Panc1 (cell line): ENCODE results near the gene APOE. TPM values are rescaled to one million over a fixed set of nuclear protein-coding genes. Genes with fewer than 3 reads are reported as not detected.

ENCODE experiments used
- ATAC-seq: fragments of 200-7000 bp; cut with Tn5 transposase; 2 replicates; pipeline ENCODE4 v1.9.1; 2020; ENCODE audit warnings: mild to moderate bottlenecking, moderate library complexity
- BruUV-seq: library from RNA; stranded (reverse); fragments of 400-500 nt; replicated peaks from 2 replicates; lab custom pipeline; 2021; lab: Mats Ljungman, UMichigan
- CTCF ChIA-PET: fragments of 300-600 bp; sonication (Branson Sonifier 250); formaldehyde crosslinking; loops from one replicate; lab custom pipeline; 2022; ENCODE audit warnings: antibody characterized with exemption; lab: Charles Lee
- POLR2A ChIA-PET: fragments of 300-600 bp; sonication (Branson Sonifier 250); formaldehyde crosslinking; loops from one replicate; lab custom pipeline; 2022; ENCODE audit warnings: antibody characterized with exemption; lab: Charles Lee
- DNase-seq: peaks from one replicate; pipeline ENCODE4 v3.0.0-alpha.2; 2010; ENCODE audit warnings: low read depth, low spot score
- H3K27ac ChIP-seq: 2 replicates; pipeline ENCODE4 v1.5.1; 2011; ENCODE audit warnings: mild to moderate bottlenecking, low read length, inconsistent platforms
- H3K27me3 ChIP-seq: fragments of 200-500 bp; sonication (Bioruptor generic); 2 replicates; pipeline ENCODE4 v1.6.0; 2014; ENCODE audit warnings: low read length, inconsistent platforms; ENCODE audit not compliant: control insufficient read depth, insufficient read depth
- H3K36me3 ChIP-seq: fragments of 200-500 bp; sonication (Bioruptor generic); 2 replicates; pipeline ENCODE4 v1.5.1; 2014; ENCODE audit warnings: inconsistent platforms, mild to moderate bottlenecking, low read length, moderate library complexity; ENCODE audit not compliant: control insufficient read depth, insufficient read depth
- H3K4me1 ChIP-seq: 2 replicates; pipeline ENCODE4 v1.5.1; 2011; ENCODE audit warnings: inconsistent platforms, mild to moderate bottlenecking, low read length, moderate library complexity; ENCODE audit not compliant: control insufficient read depth, insufficient read depth
- H3K4me3 ChIP-seq, 2 experiments: 2 replicates each; pipeline ENCODE4 v1.5.1; 2011 to 2012; ENCODE audit warnings: low read depth in 2 of 2, low read length in 2 of 2, mild to moderate bottlenecking in 2 of 2, inconsistent platforms in 1 of 2, moderate library complexity in 1 of 2
- H3K9me3 ChIP-seq: fragments of 200-500 bp; sonication (Bioruptor generic); 2 replicates; pipeline ENCODE4 v1.5.1; 2014; ENCODE audit warnings: low read depth, mild to moderate bottlenecking, inconsistent platforms, low read length, moderate library complexity; ENCODE audit not compliant: control insufficient read depth, insufficient read depth
- CTCF ChIP-seq: fragments of 450-650 bp; IDR thresholded peaks from 2 replicates; pipeline ENCODE4 v1.5.1; 2017; ENCODE audit warnings: mild to moderate bottlenecking
- POLR2AphosphoS5 ChIP-seq: IDR thresholded peaks from 2 replicates; pipeline ENCODE4 v1.6.1; 2012; ENCODE audit warnings: mild to moderate bottlenecking, low read depth, low read length, moderate library complexity
- REST ChIP-seq, 2 experiments: IDR thresholded peaks; 2 replicates each; pipeline ENCODE4 v1.6.1; 2011 to 2012; ENCODE audit warnings: low read depth in 2 of 2, control low read depth in 1 of 2, low read length in 1 of 2, mild to moderate bottlenecking in 1 of 2, moderate library complexity in 1 of 2; ENCODE audit not compliant: insufficient read depth in 1 of 2
- SIN3A ChIP-seq: IDR thresholded peaks from 2 replicates; pipeline ENCODE4 v1.6.1; 2012; ENCODE audit warnings: low read depth, mild to moderate bottlenecking, low read length, moderate library complexity, borderline replicate concordance; ENCODE audit not compliant: insufficient read depth
- TCF7L2 ChIP-seq: IDR thresholded peaks from 2 replicates; pipeline ENCODE4 v1.6.1; 2011; ENCODE audit warnings: mild to moderate bottlenecking, low read depth, low read length, inconsistent platforms
- in situ Hi-C: cut with HindIII; loops from 2 replicates; pipeline ENCODE4 v1.10.0; 2016; ENCODE audit warnings: low sequenced_read_pairs, low pct_unique_long_range_greater_than_20kb
- intact Hi-C: fragments of 100-400 bp; cut with micrococcal nuclease; formaldehyde crosslinking; loops from one replicate; pipeline ENCODE4 v1.10.0; 2022; ENCODE audit not compliant: unreplicated experiment
- total RNA-seq: library from RNA; stranded (reverse); gene quantifications from one replicate; pipeline ENCODE4 v1.2.1, GENCODE V29; 2021; ENCODE audit not compliant: unreplicated experiment

The APOE gene
- total RNA-seq, 1 experiment from 2014 or later: 780 TPM

GRCh38 chr19:44958090-44958489 is 52.5 kb downstream of the APOE start:
- POLR2A ChIA-PET: interaction anchor here (0.5 kb wide), 1 partner anchor 141 kb away, joined by 3 read pairs; no protein-coding TSS in a partner anchor
- H3K9me3 ChIP-seq: no peaks in the 10 kb centered on the region
- intact Hi-C loops: no loop called here

More at GRCh38 chr19:44958090-44958489, 52.5 kb downstream of the APOE start:
- DNase-seq: no peak
- Histone ChIP-seq H3K27me3 (no peaks in the 10 kb centered on the region), H3K4me3 (no peak overlapping the region), H3K4me1 (peaks cover 4% of the 10 kb centered on the region; the same call in 1 of the 2 replicates), H3K27ac (no peak overlapping the region), H3K36me3 (no peaks in the 10 kb centered on the region; the same call in 1 of the 2 replicates)
- in situ Hi-C loops: no loop called here
- no peak for ATAC-seq
- BruUV-seq: no TSS peak
- TF ChIP-seq REST (IDR thresholded peaks at IDR 0.05; ENCODE audit: insufficient read depth in 1 of 2, low read depth in 2 of 2, low read length in 1 of 2) (no peak), POLR2AphosphoS5 (no peak), TCF7L2 (no peak), SIN3A (no peak), CTCF (no peak)
- CTCF ChIA-PET: no interaction called here

Other genes starting within 250 kb of the APOE start
- 1.2 TPM for gene CEACAM19, start 234.3 kb upstream of the APOE start, total RNA-seq
- gene CEACAM16, start 206.6 kb upstream of the APOE start, total RNA-seq: not detected
- 48.5 TPM for gene BCL3, start 157.1 kb upstream of the APOE start, total RNA-seq
- gene CBLC, start 127.9 kb upstream of the APOE start, total RNA-seq: 0.80 TPM
- gene BCAM, start 96.7 kb upstream of the APOE start, total RNA-seq: 21.5 TPM
- gene NECTIN2, start 59.5 kb upstream of the APOE start, total RNA-seq: 104 TPM
- gene TOMM40, start 14.5 kb upstream of the APOE start, total RNA-seq: 147 TPM
- gene APOC1, start 8.8 kb downstream of the APOE start, total RNA-seq: 48.5 TPM
- gene APOC4, start 36.4 kb downstream of the APOE start, total RNA-seq: not detected
- not detected for gene APOC2, start 40.3 kb downstream of the APOE start, total RNA-seq
- gene CLPTM1, start 49.6 kb downstream of the APOE start, total RNA-seq: 98.4 TPM
- 28.1 TPM for gene RELB, start 95.7 kb downstream of the APOE start, total RNA-seq
- gene CLASRP, start 133.2 kb downstream of the APOE start, total RNA-seq: 72.4 TPM
- 6.7 TPM for gene ZNF296, start 170.7 kb downstream of the APOE start, total RNA-seq
- gene GEMIN7, start 173.5 kb downstream of the APOE start, total RNA-seq: 29.5 TPM
- 20.4 TPM for gene PPP1R37, start 187.4 kb downstream of the APOE start, total RNA-seq